ENCODE data around the gene TNFRSF19. TPM values are rescaled to one million over a fixed set of nuclear protein-coding genes. Genes with fewer than 3 reads are reported as not detected.

TNFRSF19 gene
- total and polyA plus RNA-seq, 2 of the 13 experiments (the other 11 are each of a cell fraction or from before 2014, with no cell fraction given), result 75.3 to 77.7 TPM

GRCh38 chr13:23578411-23579071 is 8.3 kb downstream of the TNFRSF19 start (continued):
- TF ChIP-seq ZNF407 (CRISPR knock-in tag; IDR thresholded peaks at IDR 0.05; ENCODE audit: not compliant biosample characterization) (no peak), ZFP41 (CRISPR knock-in tag; IDR thresholded peaks at IDR 0.05; ENCODE audit: borderline replicate concordance) (no peak), ZNF883 (CRISPR knock-in tag; IDR thresholded peaks at IDR 0.05; ENCODE audit: not compliant biosample characterization) (no peak), AKNA (CRISPR knock-in tag; IDR thresholded peaks at IDR 0.05; ENCODE audit: borderline replicate concordance) (no peak), PHB2 (IDR thresholded peaks at IDR 0.05; ENCODE audit: partially characterized antibody) (no peak), USF2 (IDR thresholded peaks at IDR 0.05; ENCODE audit: low read depth, low read length) (no peak), USF2 (CRISPR knock-in tag; IDR thresholded peaks at IDR 0.05; ENCODE audit: borderline replicate concordance) (no peak), ZNF124 (CRISPR knock-in tag; IDR thresholded peaks at IDR 0.05) (no peak), SNAPC5 (CRISPR knock-in tag; IDR thresholded peaks at IDR 0.05; ENCODE audit: borderline replicate concordance) (no peak), ZNF446 (CRISPR knock-in tag; IDR thresholded peaks at IDR 0.05) (no peak), ZNF441 (CRISPR knock-in tag; IDR thresholded peaks at IDR 0.05; ENCODE audit: borderline replicate concordance) (0 out of 2 replicates have a peak, but pooled peaks have one; percentile 53), NKX3-1 (CRISPR knock-in tag; IDR thresholded peaks at IDR 0.05) (peak; percentile 78; the same call in 1 of the 2 replicates)
